HepG2 (cell line): ENCODE data around the gene SGK1. TPM values are rescaled to one million over a fixed set of nuclear protein-coding genes. Genes with fewer than 3 reads are reported as not detected.

Experiments used
- ARID5B ChIP-seq: IDR thresholded peaks from 2 replicates; pipeline ENCODE4 v1.4.0; 2020; ENCODE audit warnings: mild to moderate bottlenecking, missing genetic modification reagents
- EP300 ChIP-seq, 3 experiments: sonication (generic) in 1 of 3; formaldehyde crosslinking in 1 of 3; IDR thresholded peaks; 2 replicates each; pipeline versions ENCODE4 v1.5.1 to v1.6.1; 2011 to 2020; ENCODE audit warnings: low read depth in 2 of 3, low read length in 2 of 3, borderline replicate concordance in 1 of 3, improper control_type of control experiment in 1 of 3, mild to moderate bottlenecking in 1 of 3, missing genetic modification reagents in 1 of 3, moderate library complexity in 1 of 3
- FOXP1 ChIP-seq, 2 experiments: fragments of 450-650 bp in 1 of 2; IDR thresholded peaks; 2 replicates each; pipeline ENCODE4 v1.6.1; 2017 to 2018; ENCODE audit warnings: antibody characterized with exemption in 1 of 2
- MZF1 ChIP-seq: sonication (generic); formaldehyde crosslinking; IDR thresholded peaks from 2 replicates; pipeline ENCODE4 v1.8.1; 2023; ENCODE audit warnings: mild to moderate bottlenecking, missing genetic modification reagents, borderline replicate concordance
- PAXIP1 ChIP-seq: sonication (generic); formaldehyde crosslinking; conservative IDR thresholded peaks from 2 replicates; pipeline ENCODE4 v1.4.0; 2020; ENCODE audit warnings: mild to moderate bottlenecking, missing genetic modification reagents, moderate library complexity
- SOX13 ChIP-seq, 3 experiments: fragments of 450-650 bp in 1 of 3; sonication (generic) in 1 of 3; formaldehyde crosslinking in 1 of 3; IDR thresholded peaks in 2 of 3; conservative IDR thresholded peaks in 1 of 3; 2 replicates each; pipeline versions ENCODE4 v1.5.0 to v1.6.1; 2016 to 2020; ENCODE audit warnings: antibody characterized with exemption in 1 of 3, mild to moderate bottlenecking in 1 of 3, missing compliant biosample characterization in 1 of 3, missing genetic modification reagents in 1 of 3, moderate library complexity in 1 of 3
- SOX5 ChIP-seq: IDR thresholded peaks from 2 replicates; pipeline ENCODE4 v1.6.1; 2016; ENCODE audit warnings: borderline replicate concordance
- ZHX2 ChIP-seq, 2 experiments: sonication (generic) in 1 of 2; formaldehyde crosslinking in 1 of 2; IDR thresholded peaks; 2 replicates each; pipeline versions ENCODE4 v1.6.1 to v1.9.0; 2014 to 2022; ENCODE audit warnings: antibody characterized with exemption in 1 of 2, borderline replicate concordance in 1 of 2, inconsistent platforms in 1 of 2, low read depth in 1 of 2, missing genetic modification reagents in 1 of 2
- ZMYM4 ChIP-seq: sonication (generic); formaldehyde crosslinking; IDR thresholded peaks from 2 replicates; pipeline ENCODE4 v1.8.1; 2023; ENCODE audit warnings: mild to moderate bottlenecking, missing genetic modification reagents
- ZNF614 ChIP-seq: IDR thresholded peaks from 2 replicates; pipeline ENCODE4 v1.6.1; 2018; ENCODE audit warnings: missing biosample characterization, missing genetic modification reagents, inconsistent platforms, borderline replicate concordance
- ZNF652 ChIP-seq: IDR thresholded peaks from 2 replicates; pipeline ENCODE4 v1.6.1; 2016; ENCODE audit warnings: low read depth, borderline replicate concordance
- polyA plus RNA-seq, 8 experiments: library from polyadenylated mRNA; depleted of rRNA in 3 of 8; stranded (reverse) in 7 of 8; unstranded in 1 of 8; fragments of >200 nt; fragmentation: Illumina TruSeq in 4 of 8; extraction: Trizol in 4 of 8; gene quantifications; 2 replicates each; pipeline versions ENCODE4 v1.2.1 to v1.2.3, GENCODE V29; 2011 to 2016; ENCODE audit warnings: low read depth in 4 of 8, missing spikeins in 1 of 8, mixed read lengths in 1 of 8; ENCODE audit not compliant: insufficient read depth in 1 of 8
- total RNA-seq, 5 experiments: library from RNA; depleted of rRNA; stranded (reverse); fragments of >200 nt; fragmentation: Illumina TruSeq; extraction: Trizol; gene quantifications; 2 replicates each; pipeline ENCODE4 v1.2.3, GENCODE V29; 2016; ENCODE audit warnings: low read depth in 1 of 5

Gene SGK1
- total and polyA plus RNA-seq, 2 of the 13 experiments (the other 11 are each of a cell fraction or from before 2014, with no cell fraction given) = 56.1 to 56.2 TPM

- TF ChIP-seq EP300 (IDR thresholded peaks at IDR 0.05; ENCODE audit: low read depth in 2 of 2, low read length in 2 of 2) = peak in 1 of 2 experiments; percentile 64; a peak in 1 of 4 replicates
- TF ChIP-seq EP300 (CRISPR knock-in tag; IDR thresholded peaks at IDR 0.05; ENCODE audit: borderline replicate concordance) = no peak
- no peak for TF ChIP-seq ZNF614
- TF ChIP-seq PAXIP1 (CRISPR knock-in tag) = peak; percentile 60
- TF ChIP-seq FOXP1 (IDR thresholded peaks at IDR 0.05) = no peak
- peak; percentile 64; the same call in 1 of the 2 replicates for TF ChIP-seq FOXP1 (CRISPR knock-in tag; IDR thresholded peaks at IDR 0.05)
- no peak for TF ChIP-seq ZNF652 (CRISPR knock-in tag)
- TF ChIP-seq ZHX2 (IDR thresholded peaks at IDR 0.05; ENCODE audit: low read depth) = no peak
- TF ChIP-seq ZHX2 (CRISPR knock-in tag; IDR thresholded peaks at IDR 0.05; ENCODE audit: borderline replicate concordance) = no peak
- no peak for TF ChIP-seq SOX13 (IDR thresholded peaks at IDR 0.05)
- TF ChIP-seq SOX13 (CRISPR knock-in tag; conservative IDR thresholded peaks at IDR 0.05 in 1 of 2, IDR thresholded peaks at IDR 0.05 in 1 of 2) = peak in 1 of 2 experiments; percentile 82; a peak in 2 of 4 replicates
- TF ChIP-seq ZMYM4 = 0 out of 2 replicates have a peak, but pooled peaks have one; percentile 26
- TF ChIP-seq SOX5 (CRISPR knock-in tag) = peak; percentile 71; the same call in 1 of the 2 replicates
- TF ChIP-seq MZF1 = no peak
- peak; percentile 44; the same call in 1 of the 2 replicates for TF ChIP-seq ARID5B (CRISPR knock-in tag)
Measured at GRCh38 chr6:134258849-134259306, 59.0 kb downstream of the SGK1 start (continued).
